ENCODE results near the gene DTYMK. TPM values are rescaled to one million over a fixed set of nuclear protein-coding genes. Genes with fewer than 3 reads are reported as not detected.

DTYMK gene
- total RNA-seq, 1 donor from 2014 or later: 20.1 TPM

Other genes starting within 250 kb of the DTYMK start
- gene STK25, start 178.2 kb downstream of the DTYMK start, total RNA-seq: 565 and 642 TPM in 2 replicates
- gene BOK, start 128.1 kb downstream of the DTYMK start, total RNA-seq: 69.7 and 114 TPM in 2 replicates
- 50.0 and 54.7 TPM in 2 replicates for gene THAP4, start 49.7 kb downstream of the DTYMK start, total RNA-seq
- gene ATG4B, start 49.1 kb downstream of the DTYMK start, total RNA-seq: 92.4 and 95.2 TPM in 2 replicates
- 18.7 and 21.4 TPM in 2 replicates for gene ING5, start 15.2 kb upstream of the DTYMK start, total RNA-seq
- gene D2HGDH, start 47.8 kb upstream of the DTYMK start, total RNA-seq: 17.3 and 23.7 TPM in 2 replicates
- gene GAL3ST2, start 90.0 kb upstream of the DTYMK start, total RNA-seq: 0.47 TPM in 1 of 2 replicates, not detected in the other
- 3.2 and 30.5 TPM in 2 replicates for gene NEU4, start 122.4 kb upstream of the DTYMK start, total RNA-seq
- gene PDCD1, start 172.1 kb upstream of the DTYMK start, total RNA-seq: 0.16 TPM in 1 of 2 replicates, not detected in the other
- gene RTP5, start 182.9 kb upstream of the DTYMK start, total RNA-seq: 0.08 TPM in 1 of 2 replicates, not detected in the other

All from myocyte (in vitro differentiated cells).